HG03469 (cell line): ENCODE results near the gene ABCG8.

Source experiments
- ATAC-seq: cut with Tn5 transposase; IDR thresholded peaks from one replicate; pipeline ENCODE4 v1.9.1; 2021; ENCODE audit warnings: mild to moderate bottlenecking, moderate library complexity, moderate number of reproducible peaks; ENCODE audit not compliant: unreplicated experiment

ABCG8 gene

GRCh38 chr2:43825841-43826240, 12.9 kb upstream of the ABCG8 start:
- ATAC-seq, result no peak

DNA sequence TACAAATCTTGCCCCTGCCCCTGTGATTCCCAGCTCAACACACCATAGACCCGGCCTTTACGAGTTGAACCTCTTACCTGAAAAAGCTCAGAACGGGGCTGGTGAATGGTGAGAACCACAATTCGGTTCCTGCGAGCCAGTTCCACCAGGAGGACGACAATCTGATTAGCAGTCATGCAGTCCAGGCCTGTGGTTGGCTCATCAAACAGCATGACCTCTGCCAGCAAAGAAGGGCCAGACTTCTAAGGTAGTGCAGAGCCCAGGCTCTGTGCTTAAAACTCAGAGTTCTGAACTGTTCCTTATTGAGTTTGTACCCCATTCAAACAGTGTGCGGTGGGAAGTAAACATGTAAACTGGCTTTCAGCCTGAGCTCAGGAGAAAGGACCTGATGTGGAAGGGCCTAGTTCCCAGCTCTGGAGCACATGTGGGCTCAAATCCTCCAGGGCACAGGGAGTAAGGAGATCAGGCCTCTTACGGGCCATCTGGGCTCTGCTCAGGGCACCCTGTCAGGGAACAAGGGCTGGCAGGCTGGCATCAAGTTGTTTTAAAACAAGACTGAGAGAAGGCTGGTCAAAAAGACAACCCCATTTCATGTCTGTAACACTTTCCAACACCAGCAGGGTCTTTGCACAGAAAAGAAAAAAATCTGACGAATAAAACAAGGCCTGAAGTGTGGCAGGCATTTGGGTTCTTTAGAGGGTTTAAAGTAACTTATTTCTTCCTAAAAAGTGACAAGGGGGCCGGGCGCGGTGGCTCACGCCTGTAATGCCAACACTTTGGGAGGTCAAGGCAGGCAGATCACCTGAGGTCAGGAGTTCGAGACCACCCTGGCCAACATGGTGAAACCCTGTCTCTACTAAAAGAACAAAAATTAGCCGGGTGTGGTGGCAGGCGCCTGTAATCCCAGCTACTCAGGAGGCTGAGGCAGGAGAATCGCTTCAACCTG, 12.2 kb upstream of the ABCG8 start:
- ATAC-seq, result no peak

GRCh38 chr2:43831543-43832294, 7.1 kb upstream of the ABCG8 start:
- ATAC-seq, result no peak

DNA sequence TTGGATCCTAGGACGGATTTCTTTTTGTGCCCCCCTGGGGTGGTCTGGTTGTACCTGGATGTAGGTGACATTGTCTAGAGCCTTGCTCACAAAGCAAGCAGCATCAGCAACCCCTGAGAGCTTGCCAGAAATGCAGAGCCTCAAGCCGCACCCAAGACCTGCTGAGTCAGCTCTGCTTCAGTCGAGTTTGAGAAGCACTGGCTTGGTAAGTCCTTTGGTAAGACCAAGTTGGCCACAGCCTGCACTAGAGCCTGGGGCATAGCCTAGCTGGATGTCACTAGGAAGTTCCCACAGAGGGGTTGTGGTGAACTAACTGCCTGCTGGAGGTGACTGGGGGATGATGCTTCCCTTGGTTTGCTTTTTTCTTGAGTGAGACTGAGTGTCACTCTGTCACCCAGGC, 6.3 kb upstream of the ABCG8 start:
- ATAC-seq, result no peak

GRCh38 chr2:43837033-43837432, 1.7 kb upstream of the ABCG8 start:
- ATAC-seq, result no peak

DNA sequence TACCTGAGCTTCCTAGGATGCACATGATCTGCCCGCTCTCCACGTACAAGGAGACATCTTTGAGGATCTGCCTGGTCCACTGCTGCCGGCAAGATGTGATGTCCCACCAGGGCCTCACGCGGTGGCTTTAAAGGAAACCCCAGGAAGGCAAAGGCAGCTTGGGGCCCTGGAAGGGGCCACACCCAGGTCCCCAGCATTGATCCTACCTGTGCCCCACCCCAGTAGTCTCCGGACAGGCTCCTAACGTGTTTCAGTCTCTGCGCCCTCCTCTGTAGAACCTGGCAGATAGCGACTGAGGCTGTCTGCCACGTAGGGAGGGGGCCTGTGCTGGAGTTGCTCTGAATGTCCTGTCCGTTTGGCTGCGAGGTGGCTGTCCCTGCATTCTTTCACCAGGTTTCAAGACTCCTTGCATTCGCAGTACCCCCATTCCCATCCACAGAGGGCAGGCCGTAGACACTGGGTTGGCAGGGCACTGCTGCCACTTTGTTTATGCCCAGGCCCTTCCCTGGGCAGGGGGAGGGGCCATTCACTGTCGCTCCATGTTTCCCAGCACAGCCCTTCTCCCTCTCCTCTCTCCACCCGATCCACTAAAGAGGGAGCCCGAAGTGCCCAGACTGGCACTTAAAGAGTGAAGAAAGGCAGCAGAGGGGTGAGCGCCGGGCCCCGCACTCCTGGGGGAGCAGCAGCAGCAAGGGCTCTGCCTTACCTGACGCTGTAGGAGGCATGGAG, 776 bp upstream of the ABCG8 start:
- ATAC-seq, result no peak

- no peak for ATAC-seq
These were observed 1.2 kb downstream of the ABCG8 start for GRCh38 chr2:43839776-43840564.

- no peak for ATAC-seq
These were observed 2.2 kb downstream of the ABCG8 start for GRCh38 chr2:43840965-43841364.

DNA sequence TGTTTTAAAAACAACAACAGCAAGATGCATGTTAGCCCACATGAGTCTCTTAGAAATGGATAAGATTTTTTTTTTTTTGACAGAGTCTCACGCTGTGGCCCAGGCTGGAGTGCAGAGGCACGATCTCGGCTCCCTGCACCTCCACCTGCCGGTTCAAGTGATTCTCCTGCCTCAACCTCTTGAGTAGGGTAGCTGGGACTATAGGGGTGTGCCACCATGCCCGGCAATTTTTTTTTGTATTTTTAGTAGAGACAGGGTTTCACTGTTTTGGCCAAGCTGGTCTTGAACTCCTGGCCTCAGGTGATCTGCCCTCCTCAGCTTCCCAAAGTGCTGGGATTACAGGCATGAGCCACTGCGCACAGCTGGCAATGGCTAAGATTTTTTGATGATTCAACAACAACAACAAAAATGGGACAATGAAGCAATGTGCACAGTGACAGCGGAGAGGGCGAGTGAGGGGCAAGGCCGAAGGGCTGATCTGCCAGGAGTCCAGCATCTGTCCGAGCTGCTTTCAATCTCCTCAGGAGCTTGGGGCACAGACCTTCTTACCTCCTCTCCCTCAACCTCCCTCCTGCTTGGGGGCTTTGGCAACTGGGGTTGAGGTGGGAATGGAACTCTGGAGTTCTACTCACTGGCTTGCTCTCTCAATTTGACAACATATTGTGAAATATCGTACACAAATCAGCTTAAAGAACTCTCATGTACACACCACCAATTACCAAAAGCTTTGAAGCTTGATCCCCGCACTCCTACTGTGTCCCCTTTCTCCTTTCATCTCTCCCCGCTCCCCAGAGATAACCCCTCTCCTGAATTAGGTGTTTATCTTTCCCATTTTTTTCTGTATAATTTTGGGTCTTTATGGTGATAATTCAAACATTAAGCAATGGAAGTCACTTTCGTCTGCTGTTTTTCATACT, 3.4 kb downstream of the ABCG8 start:
- no peak for ATAC-seq

DNA sequence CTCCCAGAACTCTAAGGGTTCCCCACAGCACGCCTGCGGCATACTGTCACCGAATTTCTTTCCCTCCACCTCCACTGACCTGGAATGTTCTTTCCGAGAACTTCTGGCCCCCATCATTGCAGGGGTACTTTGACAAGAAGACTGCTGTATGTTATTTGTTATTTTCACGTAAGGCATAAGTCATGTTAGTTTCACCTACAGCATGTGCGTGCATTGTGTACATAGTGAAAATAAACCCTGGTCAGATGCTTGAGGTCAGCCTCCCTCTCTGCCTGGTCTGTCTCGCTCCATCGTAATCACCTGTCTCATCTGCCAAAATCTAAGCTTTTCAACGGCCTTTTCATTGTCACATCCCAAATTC, 4.1 kb downstream of the ABCG8 start:
- ATAC-seq, result no peak

DNA sequence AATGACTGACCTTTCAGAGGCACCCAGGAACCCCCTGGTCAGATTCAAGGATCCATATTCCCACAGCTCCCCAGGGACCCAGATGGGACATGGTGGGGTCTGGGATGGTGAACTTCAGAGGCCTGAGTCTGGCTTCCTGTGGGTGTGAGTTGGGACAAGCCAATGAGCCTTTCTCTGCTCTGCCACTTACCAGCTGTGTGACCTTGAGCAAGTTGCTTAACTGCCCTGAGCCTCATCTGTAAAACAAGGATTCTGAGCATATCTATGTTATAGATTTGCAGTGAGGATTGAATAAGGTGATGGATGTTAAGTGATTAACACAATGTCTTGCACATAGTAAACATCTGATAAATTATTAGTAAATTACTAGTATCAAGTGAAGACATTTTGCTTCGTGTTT, 6.4 kb downstream of the ABCG8 start:
- ATAC-seq, result no peak

GRCh38 chr2:43846140-43846793, 7.5 kb downstream of the ABCG8 start:
- ATAC-seq, result no peak

DNA sequence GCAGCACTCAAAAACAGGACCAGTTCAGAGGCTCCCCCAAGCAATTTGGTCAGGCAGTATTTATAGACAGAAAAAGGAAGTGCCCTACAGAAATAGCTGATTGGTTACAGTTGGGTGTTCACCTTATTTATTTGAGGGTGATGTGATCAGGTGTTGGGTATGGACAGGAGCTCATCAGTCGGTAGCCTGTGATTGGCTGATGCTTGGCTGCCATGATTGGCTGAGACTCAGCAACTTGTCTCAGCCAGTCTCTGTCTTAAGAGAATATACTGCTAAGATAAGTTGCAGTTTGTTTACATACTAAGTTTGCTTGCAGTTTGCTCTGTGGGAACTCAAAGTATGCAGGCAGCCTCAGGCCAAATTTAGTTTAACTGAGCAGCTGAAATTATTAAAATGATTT, 9.4 kb downstream of the ABCG8 start:
- no peak for ATAC-seq

DNA sequence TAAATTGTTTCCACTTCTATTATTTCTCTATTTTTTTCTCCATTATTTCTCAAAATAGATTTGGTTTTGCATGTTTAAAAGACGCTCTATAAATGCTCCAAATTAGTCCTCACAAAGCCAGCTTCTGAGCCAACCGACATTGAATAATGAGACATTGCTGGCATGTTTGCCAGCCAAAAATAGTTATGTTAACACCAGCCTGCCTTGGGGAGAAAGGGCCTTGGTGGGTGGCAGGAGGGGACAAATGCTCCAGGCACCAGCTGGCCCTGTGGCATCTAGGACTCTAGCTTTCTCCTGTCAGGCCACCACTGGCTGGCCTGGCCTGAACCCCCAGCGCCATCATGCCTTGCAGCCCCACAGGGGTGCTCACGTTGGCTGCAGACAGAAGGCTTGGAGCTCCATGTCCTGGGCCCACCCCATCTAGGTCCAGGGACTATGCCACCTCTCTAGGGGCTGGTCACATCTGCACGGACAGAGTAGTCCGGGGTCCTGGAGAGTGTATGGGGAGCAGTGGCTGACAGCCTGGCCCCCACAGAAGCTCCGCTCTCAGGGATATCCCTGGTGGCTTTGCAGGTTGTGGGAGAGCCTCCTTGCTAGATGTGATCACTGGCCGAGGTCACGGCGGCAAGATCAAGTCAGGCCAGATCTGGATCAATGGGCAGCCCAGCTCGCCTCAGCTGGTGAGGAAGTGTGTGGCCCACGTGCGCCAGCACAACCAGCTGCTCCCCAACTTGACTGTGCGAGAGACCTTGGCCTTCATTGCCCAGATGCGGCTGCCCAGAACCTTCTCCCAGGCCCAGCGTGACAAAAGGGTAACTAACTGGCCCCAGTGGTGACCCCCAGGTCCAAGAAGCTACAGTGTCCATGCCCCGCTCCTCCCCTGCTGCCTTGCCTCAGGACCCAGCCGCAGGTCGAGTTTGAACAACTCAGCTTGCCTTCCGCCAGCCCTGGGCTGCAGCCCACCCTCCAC, 12.5 kb downstream of the ABCG8 start:
- ATAC-seq, result no peak

DNA sequence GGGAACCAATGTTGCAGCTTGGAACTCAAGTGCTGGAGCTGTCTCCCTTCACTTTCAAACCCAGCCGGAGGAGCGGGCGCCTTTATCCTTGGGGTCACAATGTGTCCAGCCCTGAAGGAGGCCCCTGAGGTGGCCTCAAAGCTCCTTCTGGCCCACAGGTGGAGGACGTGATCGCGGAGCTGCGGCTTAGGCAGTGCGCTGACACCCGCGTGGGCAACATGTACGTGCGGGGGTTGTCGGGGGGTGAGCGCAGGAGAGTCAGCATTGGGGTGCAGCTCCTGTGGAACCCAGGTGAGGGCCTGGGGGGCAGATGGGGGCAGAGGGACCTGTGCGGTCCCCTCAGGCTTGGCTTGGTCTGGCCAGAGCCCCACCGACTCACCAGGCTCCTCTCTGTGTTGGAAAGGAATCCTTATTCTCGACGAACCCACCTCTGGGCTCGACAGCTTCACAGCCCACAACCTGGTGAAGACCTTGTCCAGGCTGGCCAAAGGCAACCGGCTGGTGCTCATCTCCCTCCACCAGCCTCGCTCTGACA, 13.5 kb downstream of the ABCG8 start:
- no peak for ATAC-seq

DNA sequence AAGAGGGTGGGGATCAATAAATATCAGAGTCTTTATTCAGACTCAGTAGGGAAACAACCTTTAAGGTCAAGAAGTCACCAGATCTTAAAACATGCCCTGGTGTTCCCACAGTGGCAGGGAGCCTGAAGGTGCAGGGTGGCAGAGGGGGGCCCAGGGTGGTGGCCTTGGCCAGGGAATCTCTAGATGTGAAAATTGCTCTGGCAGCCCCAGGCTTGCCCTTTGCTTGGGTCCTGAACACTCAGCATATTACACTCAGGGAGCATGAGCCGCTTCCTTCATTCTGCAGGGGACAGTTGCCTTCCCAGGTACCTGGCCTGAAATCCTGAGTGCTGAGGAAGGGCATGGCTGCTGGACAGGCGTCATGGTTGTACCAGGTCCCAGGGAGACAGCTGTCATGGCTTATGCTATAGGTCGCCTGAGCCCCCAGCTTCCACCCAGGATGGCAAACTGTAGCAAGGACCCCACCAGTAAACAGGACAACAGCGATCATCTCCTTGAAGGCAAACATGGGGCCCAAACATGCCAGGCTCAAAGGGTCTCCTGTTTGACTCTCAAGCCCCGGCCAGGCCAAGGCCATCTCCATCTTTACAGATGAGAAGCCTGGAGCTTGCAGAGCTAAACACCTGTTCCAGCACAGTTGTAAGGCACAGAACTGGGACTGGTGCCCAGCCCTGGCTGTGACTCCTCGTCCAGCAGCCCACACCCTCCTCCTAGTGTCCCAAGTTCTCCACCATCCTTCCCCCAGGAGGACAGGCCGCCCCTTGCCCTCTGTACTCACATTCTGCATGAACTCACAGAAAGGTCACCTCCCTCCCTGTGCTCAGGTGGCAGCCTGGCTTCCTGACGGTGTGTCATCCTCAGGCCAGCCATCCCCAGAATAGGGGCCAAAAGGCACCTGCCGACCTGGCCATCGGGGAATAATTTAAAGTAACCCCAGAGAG, 14.6 kb downstream of the ABCG8 start:
- no peak for ATAC-seq

DNA sequence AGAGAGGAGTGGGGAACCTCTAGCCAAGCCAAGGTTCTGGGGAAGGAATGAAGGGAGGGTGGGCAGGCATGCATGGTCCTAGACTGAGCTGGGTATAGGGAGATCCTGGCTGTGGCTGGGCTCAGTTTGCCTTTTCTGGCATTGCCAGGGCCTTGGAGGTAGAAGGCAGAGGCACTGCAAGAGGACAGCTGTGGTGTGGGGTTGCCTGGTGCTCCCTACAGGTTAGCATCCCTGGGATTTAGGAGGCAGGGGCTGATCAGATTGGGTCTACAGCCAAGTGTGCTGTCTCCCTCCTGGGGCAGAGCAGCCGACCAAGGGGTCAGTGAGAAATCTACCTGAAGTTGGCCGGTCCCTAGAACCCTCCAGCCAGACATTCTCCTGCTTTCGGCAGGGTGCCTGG, 15.9 kb downstream of the ABCG8 start:
- no peak for ATAC-seq
